ENCODE results near the gene SFI1. TPM values are rescaled to one million over a fixed set of nuclear protein-coding genes. Genes with fewer than 3 reads are reported as not detected.

Gene SFI1
- polyA plus RNA-seq, 1 donor (not counting 4 experiments of a cell fraction or from before 2014, with no cell fraction given) = 10.7 TPM

DNA sequence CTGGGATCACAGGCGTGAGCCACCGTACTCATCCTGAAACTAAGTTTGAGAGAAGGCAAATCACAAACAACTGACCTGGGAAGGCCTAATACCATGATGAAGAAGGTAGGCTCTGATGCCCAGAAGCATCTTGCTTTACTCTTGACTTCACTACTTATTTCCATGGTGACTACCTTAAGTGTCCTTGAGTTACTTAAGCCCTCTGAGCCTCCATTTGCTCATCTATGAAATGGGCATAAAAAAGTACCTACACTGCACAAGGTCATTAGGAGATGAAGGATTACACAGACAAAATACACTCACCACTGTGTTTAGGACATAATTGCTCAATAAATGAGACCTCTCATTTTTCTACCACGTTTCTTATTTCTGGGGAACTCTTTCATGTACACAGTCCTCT lies 34.6 kb upstream of the SFI1 start:
- H3K9ac ChIP-seq (ENCODE audit: control insufficient read depth, extremely low read depth, insufficient read depth, low read length) = no peak overlapping the region
- no peak overlapping the region for H3K27ac ChIP-seq (ENCODE audit: control insufficient read depth, insufficient read depth, low read length)
- dilution Hi-C loops (cut with MboI; ENCODE audit: extremely low pct_ligation_motif_present, low sequenced_read_pairs) = no loop called here
- no peak overlapping the region for H2AFZ ChIP-seq (ENCODE audit: control insufficient read depth, low read length)
- H3K79me2 ChIP-seq (ENCODE audit: control insufficient read depth, insufficient read depth, low read length) = peaks cover 8% of the 10 kb centered on the region
- H3K9me1 ChIP-seq (ENCODE audit: control insufficient read depth, extremely low read depth, insufficient read depth, low read length) = no peaks in the 10 kb centered on the region
- no peaks in the 10 kb centered on the region for H3K4me1 ChIP-seq (ENCODE audit: control insufficient read depth, extremely low read depth, insufficient read depth, low read length)
- FAIRE-seq (no peak), DNase-seq (ENCODE audit: low read depth, low spot score) (no peak)
- no peaks in the 10 kb centered on the region for H3K9me3 ChIP-seq (ENCODE audit: control insufficient read depth, low read depth, low read length)
- H3K4me3 ChIP-seq (ENCODE audit: control insufficient read depth in 2 of 3, extremely low read depth in 1 of 3, insufficient read depth in 2 of 3, low read depth in 1 of 3, low read length in 3 of 3) = no peak overlapping the region
- H3K4me2 ChIP-seq (ENCODE audit: control insufficient read depth, extremely low read depth, insufficient read depth, low read depth, low read length) = no peak overlapping the region
- no peak for TF ChIP-seq EZH2 (IDR thresholded peaks at IDR 0.05; ENCODE audit: low read length)
- TF ChIP-seq, protein P1, sequence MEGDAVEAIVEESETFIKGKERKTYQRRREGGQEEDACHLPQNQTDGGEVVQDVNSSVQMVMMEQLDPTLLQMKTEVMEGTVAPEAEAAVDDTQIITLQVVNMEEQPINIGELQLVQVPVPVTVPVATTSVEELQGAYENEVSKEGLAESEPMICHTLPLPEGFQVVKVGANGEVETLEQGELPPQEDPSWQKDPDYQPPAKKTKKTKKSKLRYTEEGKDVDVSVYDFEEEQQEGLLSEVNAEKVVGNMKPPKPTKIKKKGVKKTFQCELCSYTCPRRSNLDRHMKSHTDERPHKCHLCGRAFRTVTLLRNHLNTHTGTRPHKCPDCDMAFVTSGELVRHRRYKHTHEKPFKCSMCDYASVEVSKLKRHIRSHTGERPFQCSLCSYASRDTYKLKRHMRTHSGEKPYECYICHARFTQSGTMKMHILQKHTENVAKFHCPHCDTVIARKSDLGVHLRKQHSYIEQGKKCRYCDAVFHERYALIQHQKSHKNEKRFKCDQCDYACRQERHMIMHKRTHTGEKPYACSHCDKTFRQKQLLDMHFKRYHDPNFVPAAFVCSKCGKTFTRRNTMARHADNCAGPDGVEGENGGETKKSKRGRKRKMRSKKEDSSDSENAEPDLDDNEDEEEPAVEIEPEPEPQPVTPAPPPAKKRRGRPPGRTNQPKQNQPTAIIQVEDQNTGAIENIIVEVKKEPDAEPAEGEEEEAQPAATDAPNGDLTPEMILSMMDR (optimal IDR thresholded peaks at IDR 0.05 in 1 of 3, IDR thresholded peaks at IDR 0.05 in 1 of 3, conservative IDR thresholded peaks at IDR 0.05 in 1 of 3; ENCODE audit: extremely low read depth in 1 of 3, insufficient read depth in 2 of 3, low read length in 3 of 3) = no peak
- H4K20me1 ChIP-seq (ENCODE audit: control insufficient read depth, extremely low read depth, insufficient read depth, low read length) = no peaks in the 10 kb centered on the region
- H3K27me3 ChIP-seq (ENCODE audit: control insufficient read depth, extremely low read depth, insufficient read depth, low read length) = no peaks in the 10 kb centered on the region
- peaks cover 25% of the 10 kb centered on the region in 2 experiments for H3K36me3 ChIP-seq (ENCODE audit: control insufficient read depth in 2 of 2, extremely low read depth in 1 of 2, insufficient read depth in 2 of 2, low read length in 2 of 2)

DNA sequence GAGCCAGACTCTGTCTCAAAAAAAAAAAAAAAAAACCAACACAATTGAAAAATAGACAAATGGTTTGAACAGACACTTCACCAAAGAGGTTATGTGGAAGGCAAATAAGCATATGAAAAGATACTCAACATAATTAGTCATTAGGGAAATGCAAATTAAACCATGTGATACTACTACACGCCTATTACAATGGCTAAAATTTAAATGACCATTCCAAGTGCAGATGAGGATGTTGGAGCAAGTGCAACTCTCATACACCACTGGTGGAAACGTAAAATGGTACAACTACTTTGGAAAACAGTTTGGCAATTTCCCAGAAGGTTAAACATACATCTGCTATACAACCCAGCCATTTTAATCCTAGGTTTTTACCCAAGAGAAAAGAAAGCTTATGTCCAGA lies 31.0 kb upstream of the SFI1 start:
- Histone ChIP-seq H3K4me2 (ENCODE audit: control insufficient read depth, extremely low read depth, insufficient read depth, low read depth, low read length) (no peak overlapping the region), H3K4me1 (ENCODE audit: control insufficient read depth, extremely low read depth, insufficient read depth, low read length) (no peaks in the 10 kb centered on the region), H2AFZ (ENCODE audit: control insufficient read depth, low read length) (no peak overlapping the region), H3K36me3 (ENCODE audit: control insufficient read depth in 2 of 2, extremely low read depth in 1 of 2, insufficient read depth in 2 of 2, low read length in 2 of 2) (peaks cover 21 to 22% of the 10 kb centered on the region in 2 experiments), H3K27me3 (ENCODE audit: control insufficient read depth, extremely low read depth, insufficient read depth, low read length) (no peaks in the 10 kb centered on the region), H3K9ac (ENCODE audit: control insufficient read depth, extremely low read depth, insufficient read depth, low read length) (no peak overlapping the region), H4K20me1 (ENCODE audit: control insufficient read depth, extremely low read depth, insufficient read depth, low read length) (no peaks in the 10 kb centered on the region), H3K9me3 (ENCODE audit: control insufficient read depth, low read depth, low read length) (no peaks in the 10 kb centered on the region), H3K27ac (ENCODE audit: control insufficient read depth, insufficient read depth, low read length) (no peak overlapping the region), H3K9me1 (ENCODE audit: control insufficient read depth, extremely low read depth, insufficient read depth, low read length) (no peaks in the 10 kb centered on the region), H3K79me2 (ENCODE audit: control insufficient read depth, insufficient read depth, low read length) (peaks cover 8% of the 10 kb centered on the region), H3K4me3 (ENCODE audit: control insufficient read depth in 2 of 3, extremely low read depth in 1 of 3, insufficient read depth in 2 of 3, low read depth in 1 of 3, low read length in 3 of 3) (no peak overlapping the region)
- dilution Hi-C loops (cut with MboI; ENCODE audit: extremely low pct_ligation_motif_present, low sequenced_read_pairs) = loop anchor here (5.0 kb wide), 1 partner anchor 38 kb away; no protein-coding TSS in a partner anchor
- no peak for TF ChIP-seq EZH2 (IDR thresholded peaks at IDR 0.05; ENCODE audit: low read length)
- TF ChIP-seq, protein P1 (optimal IDR thresholded peaks at IDR 0.05 in 1 of 3, IDR thresholded peaks at IDR 0.05 in 1 of 3, conservative IDR thresholded peaks at IDR 0.05 in 1 of 3; ENCODE audit: extremely low read depth in 1 of 3, insufficient read depth in 2 of 3, low read length in 3 of 3) = no peak
- FAIRE-seq (no peak), DNase-seq (ENCODE audit: low read depth, low spot score) (no peak)
